GM20000 (cell line): ENCODE data around the gene MYL6.

Source experiments
- DNase-seq: peaks from one replicate; pipeline ENCODE4 v3.0.0; 2012; ENCODE audit warnings: low spot score
- TF ChIP-seq, protein P1 (sequence below): IDR thresholded peaks from 2 replicates; pipeline ENCODE4 v1.5.1; 2012; ENCODE audit warnings: mild to moderate bottlenecking, control low read depth; ENCODE audit errors: extremely low read depth, missing control alignments

The MYL6 gene

DNA sequence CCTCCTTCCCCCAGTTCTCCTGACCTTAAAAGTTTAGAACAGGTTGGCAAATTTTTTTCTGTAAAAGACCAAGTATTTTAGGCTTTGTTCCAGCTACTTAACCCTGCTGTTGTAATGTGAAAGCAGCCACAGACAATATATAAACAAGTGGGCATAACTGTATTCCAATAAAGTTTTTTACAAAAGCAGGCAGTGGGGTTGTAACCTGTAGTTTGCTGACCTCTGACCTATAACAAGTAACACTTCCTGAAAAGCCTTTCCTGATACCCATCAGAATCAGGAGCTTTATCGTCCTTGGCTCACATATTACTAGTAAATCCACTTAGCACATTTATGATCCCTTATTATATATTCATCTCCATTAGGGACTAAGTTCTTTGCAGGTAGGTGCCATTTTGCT, 44.2 kb downstream of the MYL6 start:
- TF ChIP-seq, protein P1, sequence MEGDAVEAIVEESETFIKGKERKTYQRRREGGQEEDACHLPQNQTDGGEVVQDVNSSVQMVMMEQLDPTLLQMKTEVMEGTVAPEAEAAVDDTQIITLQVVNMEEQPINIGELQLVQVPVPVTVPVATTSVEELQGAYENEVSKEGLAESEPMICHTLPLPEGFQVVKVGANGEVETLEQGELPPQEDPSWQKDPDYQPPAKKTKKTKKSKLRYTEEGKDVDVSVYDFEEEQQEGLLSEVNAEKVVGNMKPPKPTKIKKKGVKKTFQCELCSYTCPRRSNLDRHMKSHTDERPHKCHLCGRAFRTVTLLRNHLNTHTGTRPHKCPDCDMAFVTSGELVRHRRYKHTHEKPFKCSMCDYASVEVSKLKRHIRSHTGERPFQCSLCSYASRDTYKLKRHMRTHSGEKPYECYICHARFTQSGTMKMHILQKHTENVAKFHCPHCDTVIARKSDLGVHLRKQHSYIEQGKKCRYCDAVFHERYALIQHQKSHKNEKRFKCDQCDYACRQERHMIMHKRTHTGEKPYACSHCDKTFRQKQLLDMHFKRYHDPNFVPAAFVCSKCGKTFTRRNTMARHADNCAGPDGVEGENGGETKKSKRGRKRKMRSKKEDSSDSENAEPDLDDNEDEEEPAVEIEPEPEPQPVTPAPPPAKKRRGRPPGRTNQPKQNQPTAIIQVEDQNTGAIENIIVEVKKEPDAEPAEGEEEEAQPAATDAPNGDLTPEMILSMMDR = no peak

DNA sequence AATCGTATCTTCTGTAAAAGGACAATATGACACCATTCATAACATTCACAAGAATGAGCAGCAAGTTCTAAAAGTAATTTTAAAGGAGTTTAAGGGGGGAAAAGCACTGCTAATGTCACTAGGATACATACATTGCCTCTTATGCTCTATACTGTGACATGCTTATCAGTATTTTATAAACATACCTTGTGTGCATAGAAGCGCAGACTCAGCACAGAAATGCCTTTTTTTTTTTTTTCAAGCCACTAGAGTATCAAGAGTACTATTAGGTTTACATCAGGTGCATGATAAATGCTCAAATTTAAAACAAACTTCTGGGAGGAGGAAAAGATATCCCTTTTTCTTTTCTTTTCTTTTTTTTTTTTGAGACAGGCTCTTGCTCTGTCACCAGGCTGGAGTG, 44.7 kb downstream of the MYL6 start:
- DNase-seq = no peak
- TF ChIP-seq, protein P1 = no peak

More for the DNA sequence above, 44.2 kb downstream of the MYL6 start:
- DNase-seq = no peak

DNA sequence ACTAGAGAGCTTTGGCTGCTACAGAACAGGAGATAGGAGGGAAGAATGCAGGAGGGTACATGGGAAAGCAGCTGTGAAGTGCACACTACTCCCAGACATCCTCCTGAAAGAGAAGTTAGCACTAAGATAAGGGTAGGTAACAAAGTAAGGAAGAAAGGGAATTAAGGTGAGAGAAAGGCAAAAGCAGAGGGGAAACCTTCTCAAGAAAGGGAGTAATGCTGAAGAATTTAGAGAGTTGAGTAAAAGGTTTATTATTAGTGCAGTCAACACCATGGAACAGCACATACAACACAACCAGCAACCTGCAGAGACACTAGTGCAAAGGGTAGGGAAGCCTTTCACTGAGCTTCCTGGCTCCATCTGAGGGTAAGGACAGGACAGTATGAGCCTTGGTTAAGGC, 46.1 kb downstream of the MYL6 start:
- no peak for DNase-seq
- TF ChIP-seq, protein P1 = no peak

DNA sequence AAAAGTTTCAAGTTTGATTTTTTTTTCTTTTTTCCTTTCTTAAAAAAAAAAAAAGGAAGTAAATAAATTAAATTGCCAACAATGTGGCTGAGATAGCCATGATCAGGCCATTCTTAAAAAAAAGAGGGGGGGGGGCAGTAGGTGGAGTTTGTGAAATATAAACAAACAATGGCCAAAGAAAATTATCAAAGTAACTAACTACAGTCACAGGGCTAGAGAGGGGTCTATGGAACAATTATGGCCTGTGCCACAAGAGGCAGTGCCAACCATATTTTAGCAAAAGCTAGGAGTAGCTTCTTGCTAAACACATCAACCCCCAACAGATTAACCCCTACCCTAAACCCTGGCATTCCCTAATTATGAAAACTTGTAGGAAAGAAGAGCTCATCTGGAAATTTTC, 47.3 kb downstream of the MYL6 start:
- TF ChIP-seq, protein P1 = no peak
- DNase-seq = no peak

DNA sequence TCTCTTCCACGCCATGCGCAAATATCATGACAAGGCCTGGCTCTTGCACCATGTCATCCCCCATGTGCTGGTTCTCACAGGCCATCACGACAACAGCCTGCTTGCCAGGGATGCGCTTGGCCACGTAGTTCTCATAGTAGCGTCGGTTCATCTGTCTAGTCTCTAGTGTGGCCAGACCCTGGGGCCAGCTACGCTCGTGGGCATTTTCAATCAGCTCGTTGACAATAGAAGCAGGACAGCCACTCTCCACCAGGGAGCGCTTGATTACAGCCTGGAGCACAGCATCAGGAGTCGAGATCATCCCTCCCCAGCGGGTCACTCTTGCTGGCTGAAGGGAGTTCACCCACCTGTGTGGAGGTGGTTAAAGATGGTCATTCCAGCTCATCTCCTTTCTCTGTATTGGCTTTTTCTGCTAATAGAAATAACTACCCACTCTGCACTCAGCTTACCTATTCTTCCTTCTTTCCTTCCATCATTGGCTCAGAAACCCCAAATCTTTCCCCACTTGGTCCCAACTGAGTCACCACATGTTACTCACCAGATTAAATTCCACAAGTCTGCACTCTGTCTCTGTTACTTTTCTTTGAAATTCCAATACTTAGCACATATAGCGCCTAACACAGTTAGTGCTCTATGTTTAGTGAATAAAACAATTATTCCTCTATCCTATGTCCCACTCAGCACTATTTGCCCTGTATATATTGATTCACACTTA, 48.5 kb downstream of the MYL6 start:
- no peak for DNase-seq
- TF ChIP-seq, protein P1 = peak; percentile 56

DNA sequence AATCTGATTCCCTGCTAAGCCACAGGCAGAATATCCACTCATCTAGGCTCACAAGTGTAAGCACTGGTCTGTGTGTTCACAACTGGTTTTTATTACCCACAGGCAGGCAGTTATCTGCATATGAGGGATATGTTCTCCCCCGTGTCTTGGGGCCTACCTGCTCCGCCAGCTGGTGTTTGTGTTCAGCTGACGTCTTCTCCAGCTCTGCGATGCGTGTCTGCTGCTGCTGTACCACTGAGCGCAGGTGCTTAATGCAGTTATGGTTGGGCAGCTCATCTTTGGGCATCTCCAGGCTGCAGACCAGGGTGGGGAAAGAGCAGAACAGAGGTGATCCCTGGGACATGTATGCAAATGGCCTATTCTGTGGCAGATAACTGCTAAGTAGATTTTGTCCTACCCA, 49.8 kb downstream of the MYL6 start:
- TF ChIP-seq, protein P1 = no peak
- no peak for DNase-seq
